H9 (cell line): ENCODE measurements around the gene TOGARAM1. TPM values are rescaled to one million over a fixed set of nuclear protein-coding genes. Genes with fewer than 3 reads are reported as not detected.

Experiments
- DNase-seq: peaks from one replicate; pipeline ENCODE4 v3.0.0-alpha.2; 2017
- H2AFZ ChIP-seq: one replicate; pipeline ENCODE4 v1.6.1; 2013; ENCODE audit warnings: mild to moderate bottlenecking, low read length, control low read depth, moderate library complexity
- H2AK5ac ChIP-seq: 2 replicates; pipeline ENCODE4 v1.6.1; 2013; ENCODE audit warnings: low read length, control low read depth, mixed read lengths; ENCODE audit not compliant: insufficient read length
- H2BK120ac ChIP-seq: one replicate; pipeline ENCODE4 v1.6.1; 2013; ENCODE audit warnings: low read depth, mild to moderate bottlenecking, low read length, control low read depth, inconsistent platforms; ENCODE audit not compliant: poor library complexity, severe bottlenecking
- H2BK12ac ChIP-seq: 2 replicates; pipeline ENCODE4 v1.6.1; 2013; ENCODE audit warnings: low read length, control low read depth, mixed read lengths, low read depth; ENCODE audit not compliant: insufficient read length
- H2BK15ac ChIP-seq: 2 replicates; pipeline ENCODE4 v1.6.1; 2013; ENCODE audit warnings: low read depth, low read length, control low read depth
- H2BK20ac ChIP-seq: one replicate; pipeline ENCODE4 v1.6.1; 2013; ENCODE audit warnings: low read depth, mild to moderate bottlenecking, low read length, control low read depth, inconsistent platforms; ENCODE audit not compliant: poor library complexity, severe bottlenecking
- H2BK5ac ChIP-seq: 2 replicates; pipeline ENCODE4 v1.6.1; 2013; ENCODE audit warnings: low read length, control low read depth, mixed read lengths; ENCODE audit not compliant: insufficient read length
- H3K14ac ChIP-seq: 2 replicates; pipeline ENCODE4 v1.6.1; 2013; ENCODE audit warnings: low read length, control low read depth; ENCODE audit not compliant: insufficient read depth
- H3K18ac ChIP-seq: 2 replicates; pipeline ENCODE4 v1.6.1; 2013; ENCODE audit warnings: low read depth, mild to moderate bottlenecking, mixed read lengths, low read length, control low read depth; ENCODE audit not compliant: insufficient read length
- H3K23ac ChIP-seq: 2 replicates; pipeline ENCODE4 v1.6.1; 2013; ENCODE audit warnings: low read length, control low read depth, mixed read lengths, low read depth; ENCODE audit not compliant: insufficient read length
- H3K23me2 ChIP-seq: 2 replicates; pipeline ENCODE4 v1.6.1; 2013; ENCODE audit warnings: low read depth, mild to moderate bottlenecking, mixed read lengths, low read length, control low read depth; ENCODE audit not compliant: insufficient read length, poor library complexity, severe bottlenecking
- H3K27ac ChIP-seq: 2 replicates; pipeline ENCODE4 v1.5.1; 2013; ENCODE audit warnings: low read length, control low read depth, mixed read lengths, low read depth; ENCODE audit not compliant: insufficient read length
- H3K27me3 ChIP-seq: 2 replicates; pipeline ENCODE4 v1.6.1; 2013; ENCODE audit warnings: low read length, control low read depth, inconsistent platforms; ENCODE audit not compliant: insufficient read depth
- H3K4ac ChIP-seq: 2 replicates; pipeline ENCODE4 v1.6.1; 2013; ENCODE audit warnings: low read depth, mild to moderate bottlenecking, control low read depth, inconsistent platforms, low read length, moderate library complexity
- H3K4me1 ChIP-seq: 2 replicates; pipeline ENCODE4 v1.6.1; 2013; ENCODE audit warnings: low read length, control low read depth, inconsistent platforms; ENCODE audit not compliant: insufficient read depth
- H3K4me2 ChIP-seq: 2 replicates; pipeline ENCODE4 v1.6.1; 2013; ENCODE audit warnings: low read length, control low read depth, mixed read lengths; ENCODE audit not compliant: insufficient read length, insufficient read depth
- H3K56ac ChIP-seq: 2 replicates; pipeline ENCODE4 v1.6.1; 2013; ENCODE audit warnings: low read depth, mild to moderate bottlenecking, mixed read lengths, low read length, control low read depth; ENCODE audit not compliant: insufficient read length
- H3K79me1 ChIP-seq: 2 replicates; pipeline ENCODE4 v1.6.1; 2013; ENCODE audit warnings: low read depth, mild to moderate bottlenecking, moderate library complexity, low read length, control low read depth, inconsistent platforms; ENCODE audit not compliant: insufficient read depth, poor library complexity, severe bottlenecking
- H3K79me2 ChIP-seq: 2 replicates; pipeline ENCODE4 v1.6.1; 2013; ENCODE audit warnings: low read length, control low read depth, inconsistent platforms; ENCODE audit not compliant: insufficient read depth
- H3K9ac ChIP-seq: 2 replicates; pipeline ENCODE4 v1.6.1; 2013; ENCODE audit warnings: low read length, control low read depth, mixed read lengths; ENCODE audit not compliant: insufficient read length; ENCODE audit errors: extremely low read depth
- H3K9me3 ChIP-seq: one replicate; pipeline ENCODE4 v1.6.1; 2013; ENCODE audit warnings: low read depth, low read length, inconsistent platforms; ENCODE audit not compliant: control insufficient read depth
- H3T11ph ChIP-seq: one replicate; pipeline ENCODE4 v1.6.1; 2013; ENCODE audit warnings: mild to moderate bottlenecking, low read length, control low read depth, inconsistent platforms
- H4K20me1 ChIP-seq: one replicate; pipeline ENCODE4 v1.6.1; 2013; ENCODE audit not compliant: control insufficient read depth, insufficient read length, insufficient read depth
- H4K5ac ChIP-seq: 2 replicates; pipeline ENCODE4 v1.6.1; 2013; ENCODE audit warnings: low read depth, mild to moderate bottlenecking, mixed read lengths, low read length, control low read depth; ENCODE audit not compliant: insufficient read length
- H4K8ac ChIP-seq: replicated peaks from 2 replicates; pipeline ENCODE4 v1.6.1; 2013; ENCODE audit warnings: low read length, control low read depth, mixed read lengths, low read depth; ENCODE audit not compliant: insufficient read length
- H4K91ac ChIP-seq: 2 replicates; pipeline ENCODE4 v1.6.1; 2013; ENCODE audit warnings: low read depth, mild to moderate bottlenecking, moderate library complexity, mixed read lengths, low read length, control low read depth; ENCODE audit not compliant: insufficient read length
- H3K27ac Mint-ChIP-seq, 3 experiments: 2 replicates in 2 of 3; 3 replicates in 1 of 3; pipeline ENCODE4 v1.8.0; 2020 to 2021; ENCODE audit warnings: mixed read lengths in 3 of 3, mild to moderate bottlenecking in 1 of 3, moderate library complexity in 1 of 3
- H3K27me3 Mint-ChIP-seq: 2 replicates; pipeline ENCODE4 v1.8.0; 2021; ENCODE audit warnings: low read depth, mild to moderate bottlenecking, moderate library complexity, mixed read lengths
- H3K36me3 Mint-ChIP-seq, 3 experiments: 2 replicates in 2 of 3; 3 replicates in 1 of 3; pipeline ENCODE4 v1.8.0; 2020 to 2021; ENCODE audit warnings: low read depth in 3 of 3, mixed read lengths in 3 of 3; ENCODE audit not compliant: insufficient read depth in 1 of 3
- H3K4me1 Mint-ChIP-seq, 2 experiments: 2 replicates each; pipeline ENCODE4 v1.8.0; 2020; ENCODE audit warnings: mixed read lengths in 2 of 2
- H3K4me3 Mint-ChIP-seq, 2 experiments: 2 replicates in 1 of 2; 3 replicates in 1 of 2; pipeline ENCODE4 v1.8.0; 2020 to 2021; ENCODE audit warnings: mild to moderate bottlenecking in 2 of 2, mixed read lengths in 2 of 2, moderate library complexity in 1 of 2
- H3K9me3 Mint-ChIP-seq, 2 experiments: 2 replicates in 1 of 2; 3 replicates in 1 of 2; pipeline ENCODE4 v1.8.0; 2020; ENCODE audit warnings: mild to moderate bottlenecking in 2 of 2, mixed read lengths in 2 of 2, moderate library complexity in 1 of 2
- CTCF ChIP-seq: fragments of 200-600 bp; sonication (generic); conservative IDR thresholded peaks from 3 replicates; pipeline ENCODE4 v1.8.0; 2021; ENCODE audit warnings: antibody characterized with exemption, mild to moderate bottlenecking
- WGBS: extraction: QIAGEN DNeasy Blood & Tissue Kit; methylation state at CpG from one replicate; pipeline ENCODE4 v1.1.7; 2013; ENCODE audit warnings: missing lambda C conversion rate, low lambda C conversion rate, mixed read lengths; ENCODE audit not compliant: insufficient read length; ENCODE audit errors: extremely low coverage; 5-methylcytosine and 5-hydroxymethylcytosine counted together
- total RNA-seq: library from RNA; stranded (reverse); gene quantifications from 2 replicates; pipeline ENCODE4 v1.2.1, GENCODE V29; 2021

The TOGARAM1 gene
- total RNA-seq, 1 experiment from 2014 or later = 11.4 TPM

- no peaks in the 10 kb centered on the region for H3K9me3 ChIP-seq
- no peak overlapping the region for H4K8ac ChIP-seq
- no peak overlapping the region for H2BK12ac ChIP-seq
- no peaks in the 10 kb centered on the region for H3K4me1 ChIP-seq
- H3K9me3 Mint-ChIP-seq = no peaks in the 10 kb centered on the region
- H3K4ac ChIP-seq = no peak overlapping the region
- H3K79me2 ChIP-seq = peaks cover 1% of the 10 kb centered on the region; the same call in 1 of the 2 replicates
- DNase-seq = no peak
- H3K4me1 Mint-ChIP-seq = no peaks in the 10 kb centered on the region
- H3K18ac ChIP-seq = no peak overlapping the region
- no peak for TF ChIP-seq CTCF
- H2BK20ac ChIP-seq = no peak overlapping the region
- H3K27me3 ChIP-seq = no peaks in the 10 kb centered on the region
- H4K91ac ChIP-seq = no peak overlapping the region
- H3K23ac ChIP-seq = no peak overlapping the region
- no peak overlapping the region for H3K27ac ChIP-seq
- H3K36me3 Mint-ChIP-seq = no peaks in the 10 kb centered on the region
- H3K27me3 Mint-ChIP-seq = no peaks in the 10 kb centered on the region
- no peak overlapping the region for H3K56ac ChIP-seq
- no peaks in the 10 kb centered on the region for H3K23me2 ChIP-seq
- no CpG with 5 or more reads among the region's 3 CpGs for WGBS
- no peak overlapping the region for H2BK5ac ChIP-seq
- no peak overlapping the region for H2AK5ac ChIP-seq
- H3K27ac Mint-ChIP-seq = no peak overlapping the region
- H4K20me1 ChIP-seq = no peaks in the 10 kb centered on the region
- no peak overlapping the region for H2BK120ac ChIP-seq
- H4K5ac ChIP-seq = no peak overlapping the region
- H3K14ac ChIP-seq = no peak overlapping the region
- no peak overlapping the region for H2AFZ ChIP-seq
- no peak overlapping the region for H3K4me2 ChIP-seq
- no peak overlapping the region for H3K9ac ChIP-seq
- no peak overlapping the region for H3T11ph ChIP-seq
- H3K4me3 Mint-ChIP-seq = no peak overlapping the region
- H3K79me1 ChIP-seq = no peaks in the 10 kb centered on the region
- H2BK15ac ChIP-seq = no peak overlapping the region
Observed at GRCh38 chr14:44981198-44981597, 19.2 kb downstream of the TOGARAM1 start.
